SKM-1 (cell line): ENCODE data around the gene MFF.
"Not testable (repeated sequence)": the region's sequence is repeated elsewhere in the genome, so short reads cannot be mapped to it uniquely, and the experiment has no call there.

Experiments
- DNase-seq: peaks from one replicate; lab custom pipeline; 2025; ENCODE audit not compliant: unreplicated experiment; lab: John Stamatoyannopoulos, UW

Gene MFF

GRCh38 chr2:227335713-227336112 is 10.7 kb downstream of the MFF start:
- DNase-seq, result no peak

- DNase-seq, result no peak
Measured at GRCh38 chr2:227337442-227337841, 12.4 kb downstream of the MFF start.

GRCh38 chr2:227339098-227339599 is 14.1 kb downstream of the MFF start:
- no peak for DNase-seq

- no peak for DNase-seq
Measured at GRCh38 chr2:227340106-227340505, 15.1 kb downstream of the MFF start.

GRCh38 chr2:227341553-227341952 is 16.5 kb downstream of the MFF start:
- no peak for DNase-seq

- DNase-seq, result no peak
Measured at GRCh38 chr2:227344231-227344630, 19.2 kb downstream of the MFF start.

GRCh38 chr2:227347117-227347516 is 22.1 kb downstream of the MFF start:
- DNase-seq, result no peak

GRCh38 chr2:227348324-227348723 is 23.3 kb downstream of the MFF start:
- no peak for DNase-seq

- DNase-seq, result no peak
Measured at GRCh38 chr2:227349989-227350612, 25.1 kb downstream of the MFF start.

- DNase-seq, result no peak
Measured at GRCh38 chr2:227351639-227352038, 26.6 kb downstream of the MFF start.

GRCh38 chr2:227360351-227360750 is 35.3 kb downstream of the MFF start:
- no peak for DNase-seq

GRCh38 chr2:227363756-227364155 is 38.7 kb downstream of the MFF start:
- DNase-seq, result no peak

GRCh38 chr2:227364585-227365263 is 39.7 kb downstream of the MFF start:
- not testable (repeated sequence) for DNase-seq

GRCh38 chr2:227365833-227366232 is 40.8 kb downstream of the MFF start:
- DNase-seq, result no peak

GRCh38 chr2:227366769-227367426 is 41.8 kb downstream of the MFF start:
- no peak for DNase-seq

GRCh38 chr2:227367427-227367795 is 42.4 kb downstream of the MFF start:
- no peak for DNase-seq

GRCh38 chr2:227368574-227368973 is 43.5 kb downstream of the MFF start:
- DNase-seq, result no peak

- no peak for DNase-seq
Measured at GRCh38 chr2:227370092-227370491, 45.0 kb downstream of the MFF start.

GRCh38 chr2:227370791-227371312 is 45.8 kb downstream of the MFF start:
- DNase-seq, result peak; percentile 17

GRCh38 chr2:227373389-227373788 is 48.3 kb downstream of the MFF start:
- DNase-seq, result no peak

- no peak for DNase-seq
Measured at GRCh38 chr2:227374158-227374557, 49.1 kb downstream of the MFF start.
